Measurements from ENCODE around the gene MACROD2.

Gene MACROD2

GRCh38 chr20:15623215-15623614 lies 1627.9 kb downstream of the MACROD2 start:
- no peak for DNase-seq

GRCh38 chr20:15625981-15626380 lies 1630.7 kb downstream of the MACROD2 start:
- DNase-seq = no peak

- no peak for DNase-seq
These were observed 1631.8 kb downstream of the MACROD2 start for GRCh38 chr20:15627089-15627488.

GRCh38 chr20:15627501-15627903 lies 1632.2 kb downstream of the MACROD2 start:
- no peak for DNase-seq

- no peak for DNase-seq
These were observed 1633.6 kb downstream of the MACROD2 start for GRCh38 chr20:15628851-15629353.

GRCh38 chr20:15630360-15630759 lies 1635.0 kb downstream of the MACROD2 start:
- DNase-seq = no peak

GRCh38 chr20:15632680-15633079 lies 1637.4 kb downstream of the MACROD2 start:
- no peak for DNase-seq

GRCh38 chr20:15634102-15634501 lies 1638.8 kb downstream of the MACROD2 start:
- DNase-seq = no peak

- no peak for DNase-seq
These were observed 1642.2 kb downstream of the MACROD2 start for GRCh38 chr20:15637546-15637945.

- DNase-seq = no peak
These were observed 1642.8 kb downstream of the MACROD2 start for GRCh38 chr20:15637950-15638754.

- no peak for DNase-seq
These were observed 1643.5 kb downstream of the MACROD2 start for GRCh38 chr20:15638816-15639215.

- DNase-seq = no peak
These were observed 1644.5 kb downstream of the MACROD2 start for GRCh38 chr20:15639839-15640238.

- DNase-seq = no peak
These were observed 1646.8 kb downstream of the MACROD2 start for GRCh38 chr20:15642109-15642508.

GRCh38 chr20:15642676-15643075 lies 1647.4 kb downstream of the MACROD2 start:
- no peak for DNase-seq

- DNase-seq = peak in 1 of 2 experiments; percentile 30
These were observed 1648.4 kb downstream of the MACROD2 start for GRCh38 chr20:15643713-15644112.

- no peak for DNase-seq
These were observed 1650.5 kb downstream of the MACROD2 start for GRCh38 chr20:15645816-15646215.

- no peak for DNase-seq
These were observed 1658.3 kb downstream of the MACROD2 start for GRCh38 chr20:15653396-15654207.

- DNase-seq = peak; percentile 64 to 70
These were observed 1658.9 kb downstream of the MACROD2 start for GRCh38 chr20:15654208-15654649.

GRCh38 chr20:15655295-15655874 lies 1660.1 kb downstream of the MACROD2 start:
- no peak for DNase-seq

GRCh38 chr20:15656124-15656523 lies 1660.8 kb downstream of the MACROD2 start:
- no peak for DNase-seq

GRCh38 chr20:15658295-15658694 lies 1663.0 kb downstream of the MACROD2 start:
- DNase-seq = no peak

GRCh38 chr20:15673206-15673605 lies 1677.9 kb downstream of the MACROD2 start:
- no peak for DNase-seq

Measured in Kasumi-1 (cell line).